Neural cell (in vitro differentiated cells): Measurements from ENCODE around the gene PODXL2. TPM values are rescaled to one million over a fixed set of nuclear protein-coding genes. Genes with fewer than 3 reads are reported as not detected.

Experiments
- H2AFZ ChIP-seq: fragments of 200-600, 300-800 bp; sonication (generic), shearing (Covaris generic); 2 replicates; pipeline ENCODE4 v1.6.0; 2014; ENCODE audit warnings: low read depth, mild to moderate bottlenecking, antibody characterized with exemption, low read length, moderate library complexity
- H3F3A ChIP-seq: fragments of 200-600 bp; shearing (Covaris generic); 2 replicates; pipeline ENCODE4 v1.6.1; 2016; ENCODE audit warnings: mild to moderate bottlenecking, moderate library complexity, mixed read lengths, antibody characterized with exemption, low read length; ENCODE audit not compliant: insufficient read depth, poor library complexity, severe bottlenecking
- H3K27ac ChIP-seq: fragments of 200-600, 300-800 bp; sonication (generic), shearing (Covaris generic); 2 replicates; pipeline ENCODE4 v1.5.1; 2014; ENCODE audit warnings: mild to moderate bottlenecking, low read length, moderate library complexity
- H3K27me3 ChIP-seq: fragments of 300-800, 200-600 bp; sonication (generic), shearing (Covaris generic); 2 replicates; pipeline ENCODE4 v1.6.0; 2014; ENCODE audit warnings: mild to moderate bottlenecking, low read depth, low read length, moderate library complexity; ENCODE audit not compliant: insufficient read depth
- H3K36me3 ChIP-seq: fragments of 300-800, 200-600 bp; sonication (generic), shearing (Covaris generic); 2 replicates; pipeline ENCODE4 v1.5.1; 2014; ENCODE audit warnings: mild to moderate bottlenecking, antibody characterized with exemption, low read length, moderate library complexity; ENCODE audit not compliant: insufficient read depth
- H3K4me2 ChIP-seq: fragments of 300-800, 200-600 bp; sonication (generic), shearing (Covaris generic); 2 replicates; pipeline ENCODE4 v1.6.0; 2014; ENCODE audit warnings: mild to moderate bottlenecking, low read length
- H3K4me3 ChIP-seq: fragments of 300-800, 200-600 bp; sonication (generic), shearing (Covaris generic); 2 replicates; pipeline ENCODE4 v1.5.1; 2014; ENCODE audit warnings: mild to moderate bottlenecking, low read length, moderate library complexity
- H3K79me2 ChIP-seq: fragments of 200-600 bp; shearing (Covaris generic); replicated peaks from 2 replicates; pipeline ENCODE4 v1.6.0; 2014; ENCODE audit warnings: mild to moderate bottlenecking, low read length, moderate library complexity; ENCODE audit not compliant: insufficient read depth
- H3K9ac ChIP-seq: fragments of 300-800, 200-600 bp; sonication (generic), shearing (Covaris generic); 2 replicates; pipeline ENCODE4 v1.6.1; 2016; ENCODE audit warnings: mild to moderate bottlenecking, low read length, mixed read lengths
- H3K9me2 ChIP-seq: fragments of 200-600 bp; shearing (Covaris generic); 2 replicates; pipeline ENCODE4 v1.6.1; 2016; ENCODE audit warnings: mild to moderate bottlenecking, low read length, mixed read lengths; ENCODE audit not compliant: insufficient read depth
- H3K9me3 ChIP-seq: fragments of 200-600, 300-800 bp; sonication (generic), shearing (Covaris generic); 2 replicates; pipeline ENCODE4 v1.6.1; 2016; ENCODE audit warnings: mild to moderate bottlenecking, mixed run types, low read length, moderate library complexity, mixed read lengths
- H4K20me1 ChIP-seq: fragments of 200-600 bp; shearing (Covaris generic); 2 replicates; pipeline ENCODE4 v1.6.1; 2016; ENCODE audit warnings: mild to moderate bottlenecking, mixed run types; ENCODE audit not compliant: insufficient read depth
- CTCF ChIP-seq: fragments of 450-650 bp; IDR thresholded peaks from 2 replicates; pipeline ENCODE4 v1.5.1; 2014; ENCODE audit warnings: antibody characterized with exemption, mild to moderate bottlenecking, moderate library complexity; ENCODE audit not compliant: poor library complexity, severe bottlenecking
- EP300 ChIP-seq: fragments of 450-650 bp; conservative IDR thresholded peaks from 2 replicates; pipeline ENCODE4 v1.6.1; 2014; ENCODE audit warnings: antibody characterized with exemption, mild to moderate bottlenecking, moderate library complexity; ENCODE audit not compliant: poor library complexity, severe bottlenecking
- EZH2 ChIP-seq: fragments of 200-600, 300-800 bp; shearing (Covaris generic), sonication (generic); IDR thresholded peaks from 2 replicates; pipeline ENCODE4 v1.6.1; 2014; ENCODE audit warnings: antibody characterized with exemption, low read length, borderline replicate concordance, mild to moderate bottlenecking; ENCODE audit not compliant: insufficient read depth, poor library complexity, severe bottlenecking
- MXI1 ChIP-seq: fragments of 450-650 bp; conservative IDR thresholded peaks from 2 replicates; pipeline ENCODE4 v1.6.1; 2014; ENCODE audit warnings: antibody characterized with exemption, mild to moderate bottlenecking; ENCODE audit not compliant: poor library complexity, severe bottlenecking
- POLR2AphosphoS5 ChIP-seq: IDR thresholded peaks from 2 replicates; pipeline ENCODE4 v1.6.1; 2012
- RAD21 ChIP-seq: fragments of 450-650 bp; conservative IDR thresholded peaks from 2 replicates; pipeline ENCODE4 v1.6.1; 2014; ENCODE audit warnings: antibody characterized with exemption, mild to moderate bottlenecking, moderate library complexity
- REST ChIP-seq: IDR thresholded peaks from 2 replicates; pipeline ENCODE4 v1.6.1; 2012; ENCODE audit warnings: borderline replicate concordance
- SMC3 ChIP-seq: fragments of 450-650 bp; conservative IDR thresholded peaks from 2 replicates; pipeline ENCODE4 v1.6.1; 2014; ENCODE audit warnings: antibody characterized with exemption, mild to moderate bottlenecking, moderate library complexity; ENCODE audit not compliant: poor library complexity
- TAF1 ChIP-seq: IDR thresholded peaks from 2 replicates; pipeline ENCODE4 v1.6.1; 2012; ENCODE audit warnings: low read depth
- polyA plus RNA-seq: library from polyadenylated mRNA; depleted of rRNA; stranded (reverse); fragments of >200 nt; gene quantifications from 2 replicates; pipeline ENCODE4 v1.2.3, GENCODE V29; 2014

Gene PODXL2
- polyA plus RNA-seq, 1 donor from 2014 or later, result 266 TPM

GRCh38 chr3:127593178-127593577, 35.8 kb upstream of the PODXL2 start:
- Histone ChIP-seq H3K9me3 (no peaks in the 10 kb centered on the region), H3F3A (no peaks in the 10 kb centered on the region), H2AFZ (no peak overlapping the region), H3K4me3 (no peak overlapping the region), H3K79me2 (peaks cover 12% of the 10 kb centered on the region), H3K36me3 (no peaks in the 10 kb centered on the region), H3K9ac (no peak overlapping the region), H3K27me3 (no peaks in the 10 kb centered on the region), H3K4me2 (no peak overlapping the region), H3K27ac (no peak overlapping the region), H3K9me2 (no peaks in the 10 kb centered on the region), H4K20me1 (no peaks in the 10 kb centered on the region)
- TF ChIP-seq REST (no peak), EP300 (no peak), POLR2AphosphoS5 (no peak), EZH2 (no peak), TAF1 (no peak)

GRCh38 chr3:127595303-127595702, 33.7 kb upstream of the PODXL2 start:
- Histone ChIP-seq H3K9ac (no peak overlapping the region), H4K20me1 (no peaks in the 10 kb centered on the region), H3K4me3 (no peak overlapping the region), H3K9me2 (no peaks in the 10 kb centered on the region), H3K9me3 (no peaks in the 10 kb centered on the region), H3F3A (no peaks in the 10 kb centered on the region), H3K79me2 (peaks cover 11% of the 10 kb centered on the region), H2AFZ (no peak overlapping the region), H3K4me2 (no peak overlapping the region), H3K27ac (no peak overlapping the region), H3K27me3 (no peaks in the 10 kb centered on the region), H3K36me3 (no peaks in the 10 kb centered on the region)
- TF ChIP-seq POLR2AphosphoS5 (no peak), EZH2 (no peak), REST (no peak), SMC3 (no peak), EP300 (no peak), TAF1 (no peak), RAD21 (no peak), CTCF (no peak), MXI1 (no peak)
